ENCODE data around the gene FAM151A.
"Not testable (repeated sequence)": the region's sequence is repeated elsewhere in the genome, so short reads cannot be mapped to it uniquely, and the experiment has no call there.

Gene FAM151A

GRCh38 chr1:54636461-54637446 is 13.4 kb upstream of the FAM151A start:
- DNase-seq: not testable (repeated sequence)

- DNase-seq: not testable (repeated sequence)
Observed at GRCh38 chr1:54635804-54636203, 12.5 kb upstream of the FAM151A start.

GRCh38 chr1:54627196-54627595 is 3.9 kb upstream of the FAM151A start:
- no peak for DNase-seq

- DNase-seq: no peak
Observed at GRCh38 chr1:54624466-54625464, 1.4 kb upstream of the FAM151A start.

- DNase-seq: no peak
Observed at GRCh38 chr1:54619749-54620148, 3.6 kb downstream of the FAM151A start.

- no peak for DNase-seq
Observed at GRCh38 chr1:54615531-54616279, 7.6 kb downstream of the FAM151A start.

- DNase-seq: no peak
Observed at GRCh38 chr1:54614563-54614962, 8.8 kb downstream of the FAM151A start.

GRCh38 chr1:54614024-54614423 is 9.3 kb downstream of the FAM151A start:
- no peak for DNase-seq

- no peak for DNase-seq
Observed at GRCh38 chr1:54611621-54612020, 11.7 kb downstream of the FAM151A start.

- DNase-seq: no peak
Observed at GRCh38 chr1:54610601-54611580, 12.4 kb downstream of the FAM151A start.

- no peak for DNase-seq
Observed at GRCh38 chr1:54610048-54610447, 13.3 kb downstream of the FAM151A start.

GRCh38 chr1:54609301-54609921 is 13.9 kb downstream of the FAM151A start:
- DNase-seq: no peak

GRCh38 chr1:54608566-54609230 is 14.6 kb downstream of the FAM151A start:
- no peak for DNase-seq

GRCh38 chr1:54607821-54608565 is 15.3 kb downstream of the FAM151A start:
- DNase-seq: no peak

- no peak for DNase-seq
Observed at GRCh38 chr1:54606990-54607325, 16.4 kb downstream of the FAM151A start.

GRCh38 chr1:54606096-54606989 is 17.0 kb downstream of the FAM151A start:
- DNase-seq: no peak

- DNase-seq: no peak
Observed at GRCh38 chr1:54604572-54605370, 18.6 kb downstream of the FAM151A start.

GRCh38 chr1:54604051-54604450 is 19.3 kb downstream of the FAM151A start:
- no peak for DNase-seq
